K562 (cell line): ENCODE measurements around the gene SSTR5.

Source experiments
- CREM ChIP-seq: IDR thresholded peaks from 2 replicates; pipeline ENCODE4 v1.6.1; 2014; ENCODE audit warnings: antibody characterized with exemption, low read depth
- EP300 ChIP-seq: IDR thresholded peaks from 2 replicates; pipeline ENCODE4 v1.6.1; 2012; ENCODE audit warnings: low read length, improper control_type of control experiment
- EWSR1 ChIP-seq: fragments of 450-650 bp; IDR thresholded peaks from 2 replicates; pipeline ENCODE4 v1.6.1; 2018; ENCODE audit warnings: borderline replicate concordance, mild to moderate bottlenecking, low read depth, moderate library complexity; ENCODE audit not compliant: partially characterized antibody
- MXI1 ChIP-seq: IDR thresholded peaks from 2 replicates; pipeline ENCODE4 v1.6.1; 2011; ENCODE audit warnings: low read depth, mild to moderate bottlenecking, improper control_type of control experiment, low read length
- POLR2AphosphoS5 ChIP-seq: IDR thresholded peaks from 2 replicates; pipeline ENCODE4 v1.6.1; 2011; ENCODE audit warnings: mild to moderate bottlenecking, low read depth, low read length, moderate library complexity; ENCODE audit not compliant: control insufficient read depth, insufficient read depth
- SETDB1 ChIP-seq: IDR thresholded peaks from one replicate; pipeline ENCODE4 v1.6.1; 2012; ENCODE audit warnings: low read length, control low read depth, inconsistent platforms
- TF ChIP-seq, protein P1 (sequence below): fragments of 250-450 bp; sonication (Bioruptor Pico); IDR thresholded peaks from 2 replicates; pipeline ENCODE4 v1.8.0; 2021; ENCODE audit warnings: moderate library complexity, mild to moderate bottlenecking, inconsistent platforms

DNA sequence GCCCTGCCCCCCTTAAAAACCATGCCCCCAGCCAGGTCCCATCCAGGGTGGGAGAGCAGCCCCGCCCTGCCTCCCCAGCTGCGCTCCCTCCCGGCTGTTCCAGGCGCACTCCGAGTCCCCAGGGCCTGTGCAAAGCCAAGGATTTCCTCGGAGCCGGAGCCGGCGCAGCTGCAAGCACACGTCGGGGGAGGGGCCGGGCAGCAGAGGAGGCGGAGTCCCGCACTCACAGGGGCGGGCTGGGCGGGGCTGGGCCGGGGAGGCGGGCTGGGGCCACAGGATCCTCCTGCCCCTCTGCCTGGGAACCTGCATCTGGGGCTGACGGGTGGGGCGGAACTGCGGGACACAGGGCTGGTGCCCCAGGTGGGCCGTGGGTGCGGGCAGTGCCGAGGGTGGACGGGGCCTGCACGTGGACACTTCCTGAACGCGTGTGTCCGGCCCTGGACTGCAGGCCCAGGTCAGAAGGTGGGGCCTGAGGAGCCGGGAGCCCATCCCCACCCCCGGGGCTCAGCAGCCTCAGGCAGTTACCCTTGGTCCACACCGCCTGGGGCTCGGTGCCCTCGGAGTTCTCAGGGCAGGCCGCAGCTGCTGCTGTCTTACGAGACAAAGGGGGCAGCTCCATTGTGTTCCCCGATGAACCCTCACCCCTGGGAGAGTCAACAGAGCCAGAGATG lies 24.0 kb upstream of the SSTR5 start:
- TF ChIP-seq POLR2AphosphoS5, result no peak
- TF ChIP-seq, protein P1, sequence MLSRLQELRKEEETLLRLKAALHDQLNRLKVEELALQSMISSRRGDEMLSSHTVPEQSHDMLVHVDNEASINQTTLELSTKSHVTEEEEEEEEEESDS, result no peak
- TF ChIP-seq SETDB1, result no peak
- no peak for TF ChIP-seq CREM
- no peak for TF ChIP-seq MXI1
- no peak for TF ChIP-seq EP300
- no peak for TF ChIP-seq EWSR1
